PC-9 (cell line): Measurements from ENCODE around the gene CACNB4. TPM values are rescaled to one million over a fixed set of nuclear protein-coding genes. Genes with fewer than 3 reads are reported as not detected.

Experiments
- BruUV-seq: library from RNA; stranded (reverse); fragments of 400-500 nt; replicated peaks from 2 replicates; lab custom pipeline; 2021; lab: Mats Ljungman, UMichigan
- CTCF ChIA-PET: fragments of 300-600 bp; sonication (Branson Sonifier 250); formaldehyde crosslinking; loops from one replicate; lab custom pipeline; 2022; ENCODE audit warnings: antibody characterized with exemption; lab: Charles Lee
- POLR2A ChIA-PET: fragments of 300-600 bp; sonication (Branson Sonifier 250); formaldehyde crosslinking; loops from one replicate; lab custom pipeline; 2022; ENCODE audit warnings: antibody characterized with exemption; ENCODE audit not compliant: unreplicated experiment; lab: Charles Lee
- DNase-seq, 2 experiments: peaks; one replicate each; pipeline versions ENCODE4 v3.0.0 to v3.0.0-alpha.2; 2015 to 2022; ENCODE audit warnings: mixed read lengths in 1 of 2
- H2AFZ ChIP-seq: fragments of 200-600 bp; sonication (generic); 2 replicates; pipeline ENCODE4 v1.8.1; 2017; ENCODE audit warnings: antibody characterized with exemption
- H3F3A ChIP-seq: fragments of 200-600 bp; sonication (generic); 2 replicates; pipeline ENCODE4 v1.8.1; 2017; ENCODE audit warnings: antibody characterized with exemption, mild to moderate bottlenecking, low read depth; ENCODE audit not compliant: insufficient read depth
- H3K27ac ChIP-seq: fragments of 200-600 bp; sonication (generic); 2 replicates; pipeline ENCODE4 v1.6.1; 2016; ENCODE audit warnings: mixed run types
- H3K27me3 ChIP-seq: fragments of 200-600 bp; sonication (generic); 2 replicates; pipeline ENCODE4 v1.6.1; 2016; ENCODE audit warnings: low read depth, mixed run types; ENCODE audit not compliant: insufficient read depth
- H3K36me3 ChIP-seq: fragments of 200-600 bp; sonication (generic); 2 replicates; pipeline ENCODE4 v1.6.1; 2016; ENCODE audit warnings: low read depth, mixed run types
- H3K4me1 ChIP-seq: fragments of 200-600 bp; sonication (generic); replicated peaks from 2 replicates; pipeline ENCODE4 v1.6.1; 2016; ENCODE audit warnings: mixed run types; ENCODE audit not compliant: insufficient read depth
- H3K4me2 ChIP-seq: fragments of 200-600 bp; sonication (generic); 2 replicates; pipeline ENCODE4 v1.6.1; 2017; ENCODE audit warnings: mixed run types
- H3K4me3 ChIP-seq: fragments of 200-600 bp; sonication (generic); 2 replicates; pipeline ENCODE4 v1.6.1; 2016; ENCODE audit warnings: mixed run types
- H3K79me2 ChIP-seq: fragments of 200-600 bp; sonication (generic); 2 replicates; pipeline ENCODE4 v1.6.1; 2017; ENCODE audit warnings: low read depth, mixed run types
- H3K9me2 ChIP-seq: fragments of 200-600 bp; sonication (generic); 2 replicates; pipeline ENCODE4 v1.8.1; 2017; ENCODE audit warnings: mild to moderate bottlenecking; ENCODE audit not compliant: insufficient read depth
- H3K9me3 ChIP-seq: fragments of 200-600 bp; sonication (generic); 2 replicates; pipeline ENCODE4 v1.8.1; 2016; ENCODE audit warnings: low read depth; ENCODE audit not compliant: insufficient read depth
- H4K20me1 ChIP-seq: fragments of 200-600 bp; sonication (generic); 2 replicates; pipeline ENCODE4 v1.8.1; 2017; ENCODE audit not compliant: insufficient read depth
- CTCF ChIP-seq: fragments of 200-600 bp; sonication (generic); conservative IDR thresholded peaks from 2 replicates; pipeline ENCODE4 v1.6.1; 2017; ENCODE audit warnings: mixed run types, antibody characterized with exemption, mild to moderate bottlenecking, moderate library complexity
- EZH2 ChIP-seq: fragments of 200-600 bp; sonication (generic); IDR thresholded peaks from 2 replicates; pipeline ENCODE4 v1.8.0; 2017; ENCODE audit warnings: antibody characterized with exemption, low read depth
- intact Hi-C: fragments of 100-400 bp; cut with micrococcal nuclease; formaldehyde crosslinking; loops from one replicate; pipeline ENCODE4 v1.10.0; 2022; ENCODE audit not compliant: unreplicated experiment
- total RNA-seq: library from RNA; stranded (reverse); gene quantifications from 2 replicates; pipeline ENCODE4 v1.2.3, GENCODE V29; 2021

CACNB4 gene
- total RNA-seq, 1 experiment from 2014 or later: 0.98 TPM

DNA sequence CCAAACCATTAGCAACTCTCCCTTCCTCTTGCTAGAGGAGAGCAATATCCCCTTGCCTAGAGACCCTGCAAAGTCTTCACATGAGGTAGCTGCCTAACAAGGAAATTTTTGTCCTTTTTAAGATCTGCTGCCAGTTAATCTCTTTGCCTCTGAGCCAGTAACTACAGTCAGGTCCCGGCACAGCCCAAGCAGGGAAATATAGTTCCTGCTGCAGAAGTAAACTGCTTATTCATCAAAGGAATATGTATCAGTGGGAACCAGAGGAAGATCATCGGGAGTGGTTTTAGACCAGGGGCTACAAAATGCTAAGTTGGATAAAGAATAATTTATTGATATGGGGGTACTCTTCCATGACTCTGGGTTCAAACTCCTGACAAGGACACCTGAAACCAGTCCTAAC lies 30.6 kb downstream of the CACNB4 start:
- POLR2A ChIA-PET: no interaction called here
- Histone ChIP-seq H3F3A (no peaks in the 10 kb centered on the region), H3K9me3 (no peaks in the 10 kb centered on the region), H3K9me2 (no peaks in the 10 kb centered on the region), H2AFZ (no peak overlapping the region), H3K36me3 (no peaks in the 10 kb centered on the region), H3K4me1 (no peaks in the 10 kb centered on the region), H3K4me3 (no peak overlapping the region), H3K27me3 (0 out of 2 replicates have a peak, but pooled peaks cover 8% of the 10 kb centered on the region), H4K20me1 (no peaks in the 10 kb centered on the region), H3K4me2 (no peak overlapping the region), H3K79me2 (no peaks in the 10 kb centered on the region), H3K27ac (no peak overlapping the region)
- intact Hi-C loops: no loop called here
- TF ChIP-seq CTCF: no peak
- TF ChIP-seq EZH2: no peak
- no TSS peak for BruUV-seq
- DNase-seq: no peak
- CTCF ChIA-PET: no interaction called here

DNA sequence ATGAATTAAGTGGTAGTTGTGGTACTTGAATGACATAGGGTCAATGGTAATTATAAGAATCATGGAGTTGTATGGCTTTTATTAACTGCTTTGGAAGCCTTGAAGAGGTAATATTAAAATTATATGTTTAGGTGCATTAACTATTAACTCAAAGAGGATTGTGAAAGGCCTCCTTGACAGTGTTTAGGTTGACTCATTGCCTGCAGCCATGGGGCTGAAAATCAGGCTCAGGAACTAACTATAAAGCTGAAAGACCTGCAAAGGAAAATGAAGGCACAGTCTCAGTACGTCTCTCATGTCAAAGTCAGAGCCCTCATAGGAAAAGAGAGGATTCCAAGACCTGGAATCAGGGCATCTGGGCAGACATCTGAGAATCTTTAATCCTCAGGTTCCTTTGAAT lies 31.0 kb downstream of the CACNB4 start:
- Histone ChIP-seq H3K4me2 (no peak overlapping the region), H3K79me2 (no peaks in the 10 kb centered on the region), H3K4me3 (no peak overlapping the region), H3K27me3 (0 out of 2 replicates have a peak, but pooled peaks cover 9% of the 10 kb centered on the region), H3K9me3 (no peaks in the 10 kb centered on the region), H4K20me1 (no peaks in the 10 kb centered on the region), H3K9me2 (no peaks in the 10 kb centered on the region), H3K27ac (no peak overlapping the region), H2AFZ (no peak overlapping the region), H3K36me3 (no peaks in the 10 kb centered on the region), H3F3A (no peaks in the 10 kb centered on the region), H3K4me1 (no peaks in the 10 kb centered on the region)
- intact Hi-C loops: no loop called here
- BruUV-seq: no TSS peak
- no peak for TF ChIP-seq CTCF
- no peak for TF ChIP-seq EZH2
- POLR2A ChIA-PET: no interaction called here
- DNase-seq: no peak
- CTCF ChIA-PET: no interaction called here

DNA sequence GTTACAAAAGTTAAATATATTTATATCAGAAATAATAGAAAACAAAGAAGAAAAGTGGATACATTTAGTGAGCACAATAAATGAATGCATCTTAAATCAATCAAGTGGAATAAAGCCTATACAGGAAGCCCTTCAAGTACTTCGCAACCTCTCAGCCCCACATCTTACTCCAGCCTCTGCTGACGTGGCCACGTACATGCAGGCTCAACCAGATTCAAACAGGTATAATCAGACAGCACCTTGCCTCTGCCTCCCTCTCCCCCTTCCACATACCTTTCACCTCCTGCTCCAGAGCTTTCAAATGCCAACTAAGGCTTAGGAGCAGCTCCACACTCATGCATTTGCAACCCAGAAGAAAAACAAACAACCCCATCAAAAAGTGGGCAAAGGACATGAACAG lies 32.9 kb downstream of the CACNB4 start:
- Histone ChIP-seq H3K79me2 (no peaks in the 10 kb centered on the region), H4K20me1 (no peaks in the 10 kb centered on the region), H3K27ac (no peak overlapping the region), H3K27me3 (0 out of 2 replicates have a peak, but pooled peaks cover 9% of the 10 kb centered on the region), H2AFZ (no peak overlapping the region), H3K36me3 (no peaks in the 10 kb centered on the region), H3K4me3 (no peak overlapping the region), H3K4me1 (no peaks in the 10 kb centered on the region), H3K4me2 (no peak overlapping the region), H3K9me3 (no peaks in the 10 kb centered on the region), H3K9me2 (no peaks in the 10 kb centered on the region), H3F3A (no peaks in the 10 kb centered on the region)
- CTCF ChIA-PET: no interaction called here
- no peak for DNase-seq
- no TSS peak for BruUV-seq
- TF ChIP-seq CTCF: no peak
- TF ChIP-seq EZH2: no peak
- POLR2A ChIA-PET: no interaction called here
- intact Hi-C loops: no loop called here
